ENCODE measurements around the gene PARP1. TPM values are rescaled to one million over a fixed set of nuclear protein-coding genes. Genes with fewer than 3 reads are reported as not detected.

The PARP1 gene
- total and polyA plus RNA-seq, 2 donors (not counting 1 experiment from before 2014, with no cell fraction given) = 118 to 180 TPM

DNA sequence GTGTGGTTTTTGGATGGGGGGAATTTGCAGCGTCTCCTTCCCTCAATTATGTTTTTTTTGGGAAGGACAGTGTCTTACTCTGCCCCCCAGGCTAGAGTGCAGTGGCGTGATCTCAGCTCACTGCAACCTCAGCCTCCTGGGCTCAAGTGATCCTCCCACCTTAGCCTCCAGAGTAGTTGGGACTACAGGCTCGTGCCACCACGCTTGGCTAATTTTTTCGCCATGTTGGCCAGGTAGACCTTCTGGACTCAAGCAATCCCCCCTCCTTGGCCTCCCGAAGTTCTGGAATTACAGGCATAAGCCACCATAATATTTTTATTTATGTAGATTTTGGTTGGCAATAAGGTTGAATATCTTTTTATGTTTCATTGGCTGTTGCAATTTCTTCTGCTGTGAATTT is 9.5 kb upstream of the PARP1 start:
- no peak overlapping the region for H3K9ac ChIP-seq (ENCODE audit: low read length)
- no peak overlapping the region for H3K4me3 ChIP-seq (ENCODE audit: control extremely low read depth in 1 of 5, extremely low read depth in 1 of 5, insufficient read depth in 1 of 5, low read depth in 2 of 5, low read length in 4 of 5)
- H3K27me3 ChIP-seq (replicated peaks in 1 of 4; ENCODE audit: control extremely low read depth in 1 of 4, control insufficient read depth in 3 of 4, insufficient read depth in 4 of 4, low read length in 3 of 4) = no peaks in the 10 kb centered on the region
- WGBS (ENCODE audit: insufficient coverage) = 100% methylated on average over 3 of the region's 6 CpGs
- Mint-ChIP-seq H3K4me3 (no peak overlapping the region), H3K27ac (no peak overlapping the region), H3K9me3 (ENCODE audit: insufficient read depth) (no peaks in the 10 kb centered on the region), H3K4me1 (no peaks in the 10 kb centered on the region), H3K27me3 (no peaks in the 10 kb centered on the region)
- POLR2A ChIA-PET = interaction anchor here (0.6 kb wide), 1 partner anchor 58 kb away, joined by 4 read pairs; no protein-coding TSS in a partner anchor
- ATAC-seq (ENCODE audit: low read depth) (no peak), DNase-seq (no peak)
- no peaks in the 10 kb centered on the region for H3K79me2 ChIP-seq (ENCODE audit: control insufficient read depth, insufficient read depth, low read length)
- H3K36me3 ChIP-seq (replicated peaks in 1 of 2; ENCODE audit: control extremely low read depth in 1 of 2, control insufficient read depth in 1 of 2, extremely low read depth in 1 of 2, insufficient read depth in 2 of 2, low read length in 1 of 2) = no peaks in the 10 kb centered on the region
- no peaks in the 10 kb centered on the region for H3K4me1 ChIP-seq (ENCODE audit: control insufficient read depth in 2 of 2, insufficient read depth in 2 of 2, low read length in 2 of 2)
- H2AFZ ChIP-seq (ENCODE audit: insufficient read depth, low read depth, low read length, poor library complexity, severe bottlenecking) = no peak overlapping the region
- intact Hi-C loops (cut with micrococcal nuclease) = no loop called here
- H4K20me1 ChIP-seq (ENCODE audit: control insufficient read depth, insufficient read depth, low read length, poor library complexity, severe bottlenecking) = no peaks in the 10 kb centered on the region
- H3K27ac ChIP-seq (ENCODE audit: low read length in 2 of 2) = no peak overlapping the region
- CTCF ChIA-PET = interaction anchor here (1.5 kb wide), 1 partner anchor 10 kb away, joined by 4 read pairs; the partner anchor contains the start of gene PARP1
- TF ChIP-seq EZH2 (IDR thresholded peaks at IDR 0.05; ENCODE audit: borderline replicate concordance, insufficient read depth, low read depth, low read length, poor library complexity, severe bottlenecking) = no peak
- TF ChIP-seq, protein P1, sequence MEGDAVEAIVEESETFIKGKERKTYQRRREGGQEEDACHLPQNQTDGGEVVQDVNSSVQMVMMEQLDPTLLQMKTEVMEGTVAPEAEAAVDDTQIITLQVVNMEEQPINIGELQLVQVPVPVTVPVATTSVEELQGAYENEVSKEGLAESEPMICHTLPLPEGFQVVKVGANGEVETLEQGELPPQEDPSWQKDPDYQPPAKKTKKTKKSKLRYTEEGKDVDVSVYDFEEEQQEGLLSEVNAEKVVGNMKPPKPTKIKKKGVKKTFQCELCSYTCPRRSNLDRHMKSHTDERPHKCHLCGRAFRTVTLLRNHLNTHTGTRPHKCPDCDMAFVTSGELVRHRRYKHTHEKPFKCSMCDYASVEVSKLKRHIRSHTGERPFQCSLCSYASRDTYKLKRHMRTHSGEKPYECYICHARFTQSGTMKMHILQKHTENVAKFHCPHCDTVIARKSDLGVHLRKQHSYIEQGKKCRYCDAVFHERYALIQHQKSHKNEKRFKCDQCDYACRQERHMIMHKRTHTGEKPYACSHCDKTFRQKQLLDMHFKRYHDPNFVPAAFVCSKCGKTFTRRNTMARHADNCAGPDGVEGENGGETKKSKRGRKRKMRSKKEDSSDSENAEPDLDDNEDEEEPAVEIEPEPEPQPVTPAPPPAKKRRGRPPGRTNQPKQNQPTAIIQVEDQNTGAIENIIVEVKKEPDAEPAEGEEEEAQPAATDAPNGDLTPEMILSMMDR (IDR thresholded peaks at IDR 0.05) = no peak
- H3K9me3 ChIP-seq (ENCODE audit: control extremely low read depth in 1 of 3, control insufficient read depth in 2 of 3, insufficient read depth in 1 of 3, low read length in 2 of 3) = no peaks in the 10 kb centered on the region
- H3K4me2 ChIP-seq (replicated peaks; ENCODE audit: low read depth, low read length, poor library complexity, severe bottlenecking) = no peak overlapping the region

DNA sequence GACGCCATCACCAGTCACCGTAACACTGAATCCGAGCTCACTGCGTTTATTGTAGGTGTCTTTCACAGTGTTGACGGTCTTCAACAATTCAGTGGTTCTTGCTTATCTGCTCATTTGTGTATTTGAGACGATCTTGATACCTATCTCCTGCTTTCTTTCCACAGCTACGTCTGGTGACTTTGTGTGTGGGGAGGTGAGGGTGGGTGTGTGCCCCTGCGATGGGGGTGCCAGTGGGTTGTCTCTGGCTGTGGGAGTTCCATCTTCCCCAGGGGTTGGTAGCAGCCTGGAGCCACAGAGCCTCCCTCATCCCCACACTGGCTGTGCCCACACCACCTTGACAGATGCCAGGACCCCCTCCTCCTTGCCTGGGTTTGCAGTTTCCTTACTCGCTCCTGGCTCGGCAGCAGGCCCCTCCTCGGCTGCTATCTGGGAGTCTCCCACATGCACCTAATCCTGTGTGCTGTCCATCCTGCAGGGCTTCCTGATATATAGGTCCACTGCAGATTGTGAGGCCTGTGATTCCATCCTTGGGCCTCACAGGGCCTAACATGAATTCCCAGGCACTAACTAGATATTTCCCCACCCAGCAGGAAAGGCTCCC is 6.3 kb upstream of the PARP1 start:
- no peak overlapping the region for H3K9ac ChIP-seq (ENCODE audit: low read length)
- no peak overlapping the region for H3K27ac Mint-ChIP-seq
- 77% methylated on average over 8 of the region's 11 CpGs for WGBS (ENCODE audit: insufficient coverage)
- no peaks in the 10 kb centered on the region for H3K36me3 ChIP-seq (replicated peaks in 1 of 2; ENCODE audit: control extremely low read depth in 1 of 2, control insufficient read depth in 1 of 2, extremely low read depth in 1 of 2, insufficient read depth in 2 of 2, low read length in 1 of 2)
- no peak overlapping the region for H3K27ac ChIP-seq (ENCODE audit: low read length in 2 of 2)
- H2AFZ ChIP-seq (ENCODE audit: insufficient read depth, low read depth, low read length, poor library complexity, severe bottlenecking) = no peak overlapping the region
- POLR2A ChIA-PET = no interaction called here
- H3K9me3 Mint-ChIP-seq (ENCODE audit: insufficient read depth) = no peaks in the 10 kb centered on the region
- H3K4me1 Mint-ChIP-seq = no peaks in the 10 kb centered on the region
- no peaks in the 10 kb centered on the region for H3K4me1 ChIP-seq (ENCODE audit: control insufficient read depth in 2 of 2, insufficient read depth in 2 of 2, low read length in 2 of 2)
- intact Hi-C loops (cut with micrococcal nuclease) = no loop called here
- no peaks in the 10 kb centered on the region for H3K27me3 ChIP-seq (replicated peaks in 1 of 4; ENCODE audit: control extremely low read depth in 1 of 4, control insufficient read depth in 3 of 4, insufficient read depth in 4 of 4, low read length in 3 of 4)
- H4K20me1 ChIP-seq (ENCODE audit: control insufficient read depth, insufficient read depth, low read length, poor library complexity, severe bottlenecking) = no peaks in the 10 kb centered on the region
- no peaks in the 10 kb centered on the region for H3K9me3 ChIP-seq (ENCODE audit: control extremely low read depth in 1 of 3, control insufficient read depth in 2 of 3, insufficient read depth in 1 of 3, low read length in 2 of 3)
- CTCF ChIA-PET = no interaction called here
- no peaks in the 10 kb centered on the region for H3K79me2 ChIP-seq (ENCODE audit: control insufficient read depth, insufficient read depth, low read length)
- no peak overlapping the region for H3K4me3 ChIP-seq (ENCODE audit: control extremely low read depth in 1 of 5, extremely low read depth in 1 of 5, insufficient read depth in 1 of 5, low read depth in 2 of 5, low read length in 4 of 5)
- ATAC-seq (ENCODE audit: low read depth) = no peak
- no peaks in the 10 kb centered on the region for H3K27me3 Mint-ChIP-seq
- no peak overlapping the region for H3K4me2 ChIP-seq (replicated peaks; ENCODE audit: low read depth, low read length, poor library complexity, severe bottlenecking)
- no peak for TF ChIP-seq EZH2 (IDR thresholded peaks at IDR 0.05; ENCODE audit: borderline replicate concordance, insufficient read depth, low read depth, low read length, poor library complexity, severe bottlenecking)
- TF ChIP-seq, protein P1 (IDR thresholded peaks at IDR 0.05) = no peak
- H3K4me3 Mint-ChIP-seq = no peak overlapping the region
- DNase-seq = no peak
